G401.6 (cell line): ENCODE results near the gene IFRD1.

Experiments used
- FAIRE-seq: peaks from 2 replicates; lab custom pipeline; 2012; peaks lifted over from hg19 to GRCh38; lab: Jason Lieb, UNC

IFRD1 gene

GRCh38 chr7:112449902-112450806 is at the start of gene IFRD1:
TSS of gene IFRD1 (plus strand) at chr7:112450460. CDS start at chr7:112450689, 229 bp downstream.
- FAIRE-seq = peak; percentile 98

- no peak for FAIRE-seq
These were observed 45.9 kb upstream of the IFRD1 start for GRCh38 chr7:112404321-112404720.

- no peak for FAIRE-seq
These were observed 45.0 kb upstream of the IFRD1 start for GRCh38 chr7:112405286-112405685.

GRCh38 chr7:112407261-112407660 is 43.0 kb upstream of the IFRD1 start:
- FAIRE-seq = no peak

- FAIRE-seq = no peak
These were observed 40.2 kb upstream of the IFRD1 start for GRCh38 chr7:112410092-112410491.

- no peak for FAIRE-seq
These were observed 39.0 kb upstream of the IFRD1 start for GRCh38 chr7:112411186-112411795.

- FAIRE-seq = peak; percentile 71
These were observed 35.3 kb upstream of the IFRD1 start for GRCh38 chr7:112414855-112415490.

GRCh38 chr7:112416127-112416526 is 34.1 kb upstream of the IFRD1 start:
- no peak for FAIRE-seq

GRCh38 chr7:112419543-112420130 is 30.6 kb upstream of the IFRD1 start:
- FAIRE-seq = no peak

- FAIRE-seq = no peak
These were observed 29.9 kb upstream of the IFRD1 start for GRCh38 chr7:112420236-112420861.

- FAIRE-seq = no peak
These were observed 28.4 kb upstream of the IFRD1 start for GRCh38 chr7:112421666-112422486.

- no peak for FAIRE-seq
These were observed 27.3 kb upstream of the IFRD1 start for GRCh38 chr7:112422842-112423496.

- no peak for FAIRE-seq
These were observed 26.3 kb upstream of the IFRD1 start for GRCh38 chr7:112423987-112424386.

GRCh38 chr7:112427984-112428383 is 22.3 kb upstream of the IFRD1 start:
- no peak for FAIRE-seq

GRCh38 chr7:112428715-112429114 is 21.5 kb upstream of the IFRD1 start:
- no peak for FAIRE-seq

GRCh38 chr7:112430649-112431048 is 19.6 kb upstream of the IFRD1 start:
- no peak for FAIRE-seq

GRCh38 chr7:112431803-112432202 is 18.5 kb upstream of the IFRD1 start:
- FAIRE-seq = no peak

GRCh38 chr7:112433289-112433688 is 17.0 kb upstream of the IFRD1 start:
- no peak for FAIRE-seq

- no peak for FAIRE-seq
These were observed 13.2 kb upstream of the IFRD1 start for GRCh38 chr7:112437072-112437471.

GRCh38 chr7:112439476-112439875 is 10.8 kb upstream of the IFRD1 start:
- no peak for FAIRE-seq

GRCh38 chr7:112442210-112442609 is 8.1 kb upstream of the IFRD1 start:
- no peak for FAIRE-seq
